K562 (cell line): ENCODE data around the gene RNPEPL1. TPM values are rescaled to one million over a fixed set of nuclear protein-coding genes. Genes with fewer than 3 reads are reported as not detected.

Experiments
- ATAC-seq: fragments of 200-7000 bp; cut with Tn5 transposase; 3 replicates; pipeline ENCODE4 v1.9.1; 2020; ENCODE audit warnings: moderate library complexity
- BruUV-seq: library from RNA; stranded (reverse); fragments of 400-500 nt; replicated peaks from 2 replicates; lab custom pipeline; 2021; lab: Mats Ljungman, UMichigan
- CTCF ChIA-PET: fragments of 300-600 bp; formaldehyde crosslinking; extraction: SDS; loops from one replicate; lab custom pipeline; 2021; ENCODE audit warnings: low intra/inter-chr PET ratio; lab: Yijun Ruan, JAX
- POLR2A ChIA-PET: fragments of 300-600, 350-650 bp; sonication (Branson Sonifier 250); formaldehyde crosslinking; extraction: SDS; loops from one replicate; lab custom pipeline; 2021; ENCODE audit warnings: antibody characterized with exemption, inconsistent platforms; lab: Yijun Ruan, JAX
- DNase-seq, 4 experiments: peaks; one replicate each; pipeline versions ENCODE4 v3.0.0 to v3.0.0-alpha.2; 2011 to 2018; ENCODE audit warnings: low spot score in 3 of 4, mixed read lengths in 3 of 4; ENCODE audit errors: extremely low read depth in 1 of 4
- FAIRE-seq: peaks from 2 replicates; lab custom pipeline; 2011; peaks lifted over from hg19 to GRCh38; lab: Jason Lieb, UNC
- H2AFZ ChIP-seq: 2 replicates; pipeline ENCODE4 v1.6.0; 2011; ENCODE audit warnings: low read depth, low read length, control low read depth, inconsistent platforms
- H3K27ac ChIP-seq: fragments of 200-600 bp; 3 replicates; pipeline ENCODE4 v1.8.0; 2011; ENCODE audit warnings: low read depth, mild to moderate bottlenecking, control low read depth, inconsistent platforms, low read length, moderate library complexity, mixed read lengths; ENCODE audit errors: extremely low read depth
- H3K27me3 ChIP-seq, 2 experiments: fragments of 300-600 bp in 1 of 2; 2 replicates in 1 of 2; 3 replicates in 1 of 2; pipeline versions ENCODE4 v1.6.0 to v1.8.0; 2011; ENCODE audit warnings: inconsistent platforms in 2 of 2, low read length in 2 of 2, mild to moderate bottlenecking in 1 of 2, mixed read lengths in 1 of 2, moderate library complexity in 1 of 2; ENCODE audit not compliant: control insufficient read depth in 2 of 2, insufficient read depth in 2 of 2
- H3K36me3 ChIP-seq: fragments of 300-600 bp; 3 replicates; pipeline ENCODE4 v1.8.0; 2011; ENCODE audit warnings: mild to moderate bottlenecking, low read length, inconsistent platforms; ENCODE audit not compliant: control insufficient read depth, insufficient read depth
- H3K4me1 ChIP-seq, 2 experiments: fragments of 200-600 bp in 1 of 2; replicated peaks in 1 of 2; 2 replicates in 1 of 2; 3 replicates in 1 of 2; pipeline versions ENCODE4 v1.5.1 to v1.8.0; 2011; ENCODE audit warnings: inconsistent platforms in 2 of 2, low read length in 2 of 2, mild to moderate bottlenecking in 1 of 2, mixed read lengths in 1 of 2, moderate library complexity in 1 of 2; ENCODE audit not compliant: control insufficient read depth in 2 of 2, insufficient read depth in 2 of 2
- H3K4me2 ChIP-seq: 2 replicates; pipeline ENCODE4 v1.6.1; 2011; ENCODE audit warnings: low read length, control low read depth, inconsistent platforms, mixed read lengths; ENCODE audit not compliant: insufficient read depth
- H3K4me3 ChIP-seq: fragments of 200-600 bp; sonication (generic), shearing (Covaris generic); 2 replicates; pipeline ENCODE4 v1.5.1; 2016; ENCODE audit warnings: control low read depth, inconsistent platforms
- H3K79me2 ChIP-seq: fragments of 200-600 bp; 3 replicates; pipeline ENCODE4 v1.8.0; 2011; ENCODE audit warnings: low read length, inconsistent platforms; ENCODE audit not compliant: control insufficient read depth, insufficient read depth
- H3K9ac ChIP-seq, 2 experiments: 2 replicates each; pipeline versions ENCODE4 v1.6.0 to v1.6.1; 2011; ENCODE audit warnings: low read depth in 2 of 2, low read length in 2 of 2, control low read depth in 1 of 2, inconsistent platforms in 1 of 2, mild to moderate bottlenecking in 1 of 2, mixed read lengths in 1 of 2; ENCODE audit not compliant: insufficient read depth in 1 of 2
- H3K9me1 ChIP-seq: one replicate; pipeline ENCODE4 v1.6.0; 2011; ENCODE audit warnings: inconsistent platforms, mild to moderate bottlenecking, low read length, moderate library complexity; ENCODE audit not compliant: control insufficient read depth, insufficient read depth
- H3K9me3 ChIP-seq: replicated peaks from 2 replicates; pipeline ENCODE4 v1.5.1; 2011; ENCODE audit warnings: low read depth, low read length, inconsistent platforms; ENCODE audit not compliant: control insufficient read depth, insufficient read depth
- H4K20me1 ChIP-seq: replicated peaks from 2 replicates; pipeline ENCODE4 v1.6.1; 2011; ENCODE audit warnings: low read length, inconsistent platforms, mixed read lengths; ENCODE audit not compliant: control insufficient read depth, insufficient read depth
- ARID1B ChIP-seq: fragments of 450-650 bp; IDR thresholded peaks from 2 replicates; pipeline ENCODE4 v1.6.1; 2016; ENCODE audit warnings: antibody characterized with exemption, mild to moderate bottlenecking, inconsistent platforms
- CBFA2T2 ChIP-seq: fragments of 450-650 bp; conservative IDR thresholded peaks from 2 replicates; pipeline ENCODE4 v1.6.1; 2017; ENCODE audit warnings: mild to moderate bottlenecking
- CBFA2T3 ChIP-seq: fragments of 450-650 bp; IDR thresholded peaks from 2 replicates; pipeline ENCODE4 v1.6.1; 2017
- CGGBP1 ChIP-seq: fragments of 250-450 bp; sonication (Bioruptor Pico); IDR thresholded peaks from 2 replicates; pipeline ENCODE4 v1.9.0; 2021; ENCODE audit warnings: mild to moderate bottlenecking
- ELK3 ChIP-seq: fragments of 450-650 bp; formaldehyde crosslinking; IDR thresholded peaks from 2 replicates; pipeline ENCODE4 v1.4.0; 2020; ENCODE audit warnings: mild to moderate bottlenecking
- EP400 ChIP-seq: fragments of 450-650 bp; IDR thresholded peaks from 2 replicates; pipeline ENCODE4 v1.6.1; 2017; ENCODE audit warnings: antibody characterized with exemption, mild to moderate bottlenecking, moderate library complexity
- HLTF ChIP-seq: fragments of 450-650 bp; IDR thresholded peaks from 2 replicates; pipeline ENCODE4 v1.6.1; 2016
- ID3 ChIP-seq, 2 experiments: fragments of 250-450 bp in 1 of 2; fragments of 450-650 bp in 1 of 2; sonication (Bioruptor Pico) in 1 of 2; IDR thresholded peaks; 2 replicates each; pipeline versions ENCODE4 v1.6.1 to v1.8.0; 2016 to 2021; ENCODE audit warnings: mild to moderate bottlenecking in 2 of 2, moderate library complexity in 2 of 2, missing compliant biosample characterization in 1 of 2, missing genetic modification characterization in 1 of 2
- PATZ1 ChIP-seq: fragments of 250-450 bp; sonication (Bioruptor Pico); IDR thresholded peaks from 2 replicates; pipeline ENCODE4 v1.5.0; 2020; ENCODE audit warnings: mild to moderate bottlenecking, borderline replicate concordance
- TBL1XR1 ChIP-seq, 2 experiments: IDR thresholded peaks; 2 replicates each; pipeline ENCODE4 v1.6.1; 2012; ENCODE audit warnings: improper control_type of control experiment in 2 of 2, low read length in 2 of 2, mild to moderate bottlenecking in 1 of 2
- TCF3 ChIP-seq: sonication (generic); formaldehyde crosslinking; IDR thresholded peaks from 2 replicates; pipeline ENCODE4 v1.4.0; 2020; ENCODE audit warnings: mild to moderate bottlenecking, missing genetic modification reagents
- ZNF165 ChIP-seq: fragments of 250-450 bp; sonication (Bioruptor Pico); IDR thresholded peaks from 2 replicates; pipeline ENCODE4 v1.4.0; 2020; ENCODE audit warnings: borderline replicate concordance
- ZNF354B ChIP-seq: fragments of 250-450 bp; sonication (Bioruptor Pico); IDR thresholded peaks from 2 replicates; pipeline ENCODE4 v1.4.0; 2020
- ZNF41 ChIP-seq: fragments of 250-450 bp; sonication (Bioruptor Pico); conservative IDR thresholded peaks from 2 replicates; pipeline ENCODE4 v1.4.0; 2020; ENCODE audit warnings: mild to moderate bottlenecking
- ZNF644 ChIP-seq: fragments of 200-800 bp; sonication (Bioruptor generic); IDR thresholded peaks from 2 replicates; pipeline ENCODE4 v1.6.1; 2016; ENCODE audit warnings: low read depth, missing genetic modification characterization, missing compliant biosample characterization
- ZNF655 ChIP-seq: fragments of 250-450 bp; sonication (Bioruptor Pico); IDR thresholded peaks from 2 replicates; pipeline ENCODE4 v1.5.0; 2021
- ZNF696 ChIP-seq: fragments of 250-450 bp; sonication (Bioruptor Pico); conservative IDR thresholded peaks from 2 replicates; pipeline ENCODE4 v1.4.0; 2020; ENCODE audit warnings: mild to moderate bottlenecking, moderate library complexity
- WGBS: fragments of 100-300 bp; shearing (Covaris generic); methylation state at CpG from one replicate; pipeline ENCODE4 v1.1.6; 2016; ENCODE audit warnings: low coverage, mixed read lengths; ENCODE audit not compliant: insufficient coverage; ENCODE audit errors: missing lambda C conversion rate; 5-methylcytosine and 5-hydroxymethylcytosine counted together
- in situ Hi-C: fragments of 300-500 bp; cut with MboI; formaldehyde crosslinking; loops from 4 replicates; pipeline ENCODE4 v1.15.0; 2018; ENCODE audit warnings: inconsistent platforms, mixed read lengths
- intact Hi-C: fragments of 100-400 bp; cut with micrococcal nuclease; formaldehyde crosslinking; loops from 2 replicates; pipeline ENCODE4 v1.14.2; 2022
- polyA plus RNA-seq, 8 experiments: library from polyadenylated mRNA; depleted of rRNA in 4 of 8; stranded (reverse) in 5 of 8; unstranded in 3 of 8; fragments of >200 nt; fragmentation: Nextera tagmentation in 2 of 8; fragmentation: Illumina TruSeq in 1 of 8; extraction: Ambion mirVana in 2 of 8; extraction: Trizol in 1 of 8; gene quantifications; 2 replicates each; pipeline versions ENCODE4 v1.2.1 to v1.2.3, GENCODE V29; 2011 to 2014; ENCODE audit warnings: inconsistent platforms in 1 of 8, missing spikeins in 1 of 8
- total RNA-seq, 7 experiments: library from RNA; depleted of rRNA in 6 of 7; stranded (reverse); fragments of >200 nt in 6 of 7; fragmentation: Illumina TruSeq in 2 of 7; extraction: Trizol in 2 of 7; gene quantifications; 2 replicates each; pipeline versions ENCODE4 v1.2.1 to v1.2.3, GENCODE V29; 2011 to 2021; ENCODE audit warnings: low replicate concordance in 1 of 7

RNPEPL1 gene
- total and polyA plus RNA-seq, 9 of the 15 experiments (the other 6 are each of a cell fraction or from before 2014, with no cell fraction given): 0.07 to 38.7 (median 5.6) TPM

GRCh38 chr2:240583774-240584173 lies 15.5 kb downstream of the RNPEPL1 start:
- POLR2A ChIA-PET: interaction anchor here (0.7 kb wide), 1 partner anchor 11 kb away, joined by 3 read pairs; no protein-coding TSS in a partner anchor
- peaks cover 64% of the 10 kb centered on the region for H3K79me2 ChIP-seq
- FAIRE-seq: peak; percentile 62
- CTCF ChIA-PET: no interaction called here
- H3K27ac ChIP-seq: peak overlapping the region; percentile 77; the same call in 2 of the 3 replicates
- no peak overlapping the region for H3K4me3 ChIP-seq
- intact Hi-C loops: loop anchor here (1.0 kb wide), 1 partner anchor 22 kb away; no protein-coding TSS in a partner anchor
- H3K9ac ChIP-seq: peak overlapping the region in 1 of 2 experiments; percentile 70; a peak in 1 of 4 replicates
- TF ChIP-seq ZNF644 (tag): no peak
- TF ChIP-seq ZNF41 (CRISPR knock-in tag): no peak
- no peak for TF ChIP-seq CGGBP1 (CRISPR knock-in tag)
- TF ChIP-seq ZNF165 (CRISPR knock-in tag): no peak
- no peak for TF ChIP-seq TBL1XR1 (IDR thresholded peaks at IDR 0.05; ENCODE audit: low read length in 2 of 2)
- TF ChIP-seq TCF3 (CRISPR knock-in tag): peak; percentile 8; the same call in 1 of the 2 replicates
- no peak for TF ChIP-seq ELK3
- no peak for TF ChIP-seq ZNF655 (CRISPR knock-in tag)
- TF ChIP-seq ZNF696 (CRISPR knock-in tag): no peak
- TF ChIP-seq EP400: no peak
- no peak for TF ChIP-seq ARID1B
- no peak for TF ChIP-seq ID3 (CRISPR knock-in tag; IDR thresholded peaks at IDR 0.05)
- TF ChIP-seq ID3 (tag; IDR thresholded peaks at IDR 0.05): no peak
- TF ChIP-seq CBFA2T2: peak; percentile 48; the same call in 1 of the 2 replicates
- no peak for TF ChIP-seq ZNF354B (CRISPR knock-in tag)
- TF ChIP-seq PATZ1 (CRISPR knock-in tag): no peak
- no peak for TF ChIP-seq HLTF
- peak; percentile 63 for TF ChIP-seq CBFA2T3
- peaks cover 10% of the 10 kb centered on the region; the same call in 2 of the 3 replicates for H3K36me3 ChIP-seq
- H3K4me1 ChIP-seq: peaks cover 48 to 59% of the 10 kb centered on the region in 2 experiments
- H3K27me3 ChIP-seq: no peaks in the 10 kb centered on the region
- no peak for ATAC-seq
- H3K9me3 ChIP-seq: no peaks in the 10 kb centered on the region
- WGBS: 24% methylated on average over 4 of the region's 4 CpGs
- no TSS peak for BruUV-seq
- in situ Hi-C loops: no loop called here
- no peaks in the 10 kb centered on the region; the same call in 1 of the 2 replicates for H4K20me1 ChIP-seq
- H3K9me1 ChIP-seq: peaks cover 7% of the 10 kb centered on the region
- peak in 1 of 4 experiments; percentile 51 for DNase-seq
- peak overlapping the region; percentile 93 for H3K4me2 ChIP-seq
- no peak overlapping the region for H2AFZ ChIP-seq
